H1 (cell line): ENCODE measurements around the gene DPYD. TPM values are rescaled to one million over a fixed set of nuclear protein-coding genes. Genes with fewer than 3 reads are reported as not detected.

ENCODE experiments used
- CHD2 ChIP-seq: IDR thresholded peaks from 2 replicates; pipeline ENCODE4 v1.6.1; 2012; ENCODE audit warnings: low read length, improper control_type of control experiment
- POU5F1 ChIP-seq: IDR thresholded peaks from 2 replicates; pipeline ENCODE4 v1.6.1; 2011; ENCODE audit warnings: low read depth, mild to moderate bottlenecking, low read length, moderate library complexity
- RNF2 ChIP-seq: fragments of 200-900, 300-1000 bp; sonication (generic); IDR thresholded peaks from 2 replicates; pipeline ENCODE4 v1.7.1; 2016; ENCODE audit warnings: borderline replicate concordance, low read depth, mild to moderate bottlenecking, antibody characterized with exemption, low read length; ENCODE audit not compliant: poor library complexity, severe bottlenecking; ENCODE audit errors: missing control alignments
- SIX5 ChIP-seq: IDR thresholded peaks from 2 replicates; pipeline ENCODE4 v1.6.1; 2011; ENCODE audit warnings: mild to moderate bottlenecking, low read depth, low read length
- SRF ChIP-seq: IDR thresholded peaks from 2 replicates; pipeline ENCODE4 v1.6.1; 2011; ENCODE audit warnings: mild to moderate bottlenecking, low read depth, low read length, moderate library complexity
- SUZ12 ChIP-seq: fragments of 200-600 bp; sonication (generic); IDR thresholded peaks from 2 replicates; pipeline ENCODE4 v1.6.1; 2012; ENCODE audit warnings: mild to moderate bottlenecking, inconsistent platforms, low read length, moderate library complexity, mixed read lengths
- TEAD4 ChIP-seq: IDR thresholded peaks from 2 replicates; pipeline ENCODE4 v1.6.1; 2012; ENCODE audit warnings: low read depth, low read length, inconsistent platforms, mixed read lengths
- polyA plus RNA-seq, 7 experiments: library from polyadenylated mRNA; depleted of rRNA in 3 of 7; stranded (reverse) in 5 of 7; unstranded in 2 of 7; fragments of >200 nt in 5 of 7; fragments of 200-250 nt in 2 of 7; gene quantifications; 1 replicate in 5 of 7; 2 replicates in 1 of 7; 4 replicates in 1 of 7; pipeline versions ENCODE4 v1.2.1 to v1.2.3, GENCODE V29; 2011 to 2013; ENCODE audit warnings: missing spikeins in 2 of 7, mixed read lengths in 2 of 7
- total RNA-seq: library from RNA; stranded (reverse); fragmentation: NEBNext Ultra II Directional; extraction: Animal tissue kit (Norgen Biotek cat#: 25700); gene quantifications from 2 replicates; pipeline ENCODE4 v1.2.1, GENCODE V29; 2021
- TF ChIP-seq, protein P1 (sequence below), 3 experiments: IDR thresholded peaks; 1 replicate in 2 of 3; 2 replicates in 1 of 3; pipeline versions ENCODE4 v1.5.1 to v1.6.1; 2011; ENCODE audit warnings: low read length in 3 of 3, mild to moderate bottlenecking in 3 of 3, inconsistent platforms in 2 of 3, low read depth in 1 of 3, moderate library complexity in 1 of 3; ENCODE audit not compliant: insufficient read depth in 1 of 3; ENCODE audit errors: control extremely low read depth in 1 of 3

The DPYD gene
- total and polyA plus RNA-seq, 2 of the 8 experiments (the other 6 are each of a cell fraction or from before 2014, with no cell fraction given) = 0.29 to 0.73 TPM

GRCh38 chr1:97870589-97870988 lies 50.2 kb downstream of the DPYD start (continued):
- TF ChIP-seq, protein P1, sequence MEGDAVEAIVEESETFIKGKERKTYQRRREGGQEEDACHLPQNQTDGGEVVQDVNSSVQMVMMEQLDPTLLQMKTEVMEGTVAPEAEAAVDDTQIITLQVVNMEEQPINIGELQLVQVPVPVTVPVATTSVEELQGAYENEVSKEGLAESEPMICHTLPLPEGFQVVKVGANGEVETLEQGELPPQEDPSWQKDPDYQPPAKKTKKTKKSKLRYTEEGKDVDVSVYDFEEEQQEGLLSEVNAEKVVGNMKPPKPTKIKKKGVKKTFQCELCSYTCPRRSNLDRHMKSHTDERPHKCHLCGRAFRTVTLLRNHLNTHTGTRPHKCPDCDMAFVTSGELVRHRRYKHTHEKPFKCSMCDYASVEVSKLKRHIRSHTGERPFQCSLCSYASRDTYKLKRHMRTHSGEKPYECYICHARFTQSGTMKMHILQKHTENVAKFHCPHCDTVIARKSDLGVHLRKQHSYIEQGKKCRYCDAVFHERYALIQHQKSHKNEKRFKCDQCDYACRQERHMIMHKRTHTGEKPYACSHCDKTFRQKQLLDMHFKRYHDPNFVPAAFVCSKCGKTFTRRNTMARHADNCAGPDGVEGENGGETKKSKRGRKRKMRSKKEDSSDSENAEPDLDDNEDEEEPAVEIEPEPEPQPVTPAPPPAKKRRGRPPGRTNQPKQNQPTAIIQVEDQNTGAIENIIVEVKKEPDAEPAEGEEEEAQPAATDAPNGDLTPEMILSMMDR (IDR thresholded peaks at IDR 0.05; ENCODE audit: control extremely low read depth in 1 of 3, insufficient read depth in 1 of 3, low read depth in 1 of 3, low read length in 3 of 3) = no peak
- no peak for TF ChIP-seq CHD2
- TF ChIP-seq POU5F1 = no peak
- TF ChIP-seq SRF = no peak
- no peak for TF ChIP-seq RNF2
- TF ChIP-seq SUZ12 = no peak
- TF ChIP-seq TEAD4 = no peak
- TF ChIP-seq SIX5 = no peak
